Keratinocyte (primary cell): ENCODE measurements around the gene HERC5. TPM values are rescaled to one million over a fixed set of nuclear protein-coding genes. Genes with fewer than 3 reads are reported as not detected.

Experiments used
- DNase-seq: peaks from one replicate; pipeline ENCODE4 v3.0.0-alpha.2; 2011; ENCODE audit warnings: low read depth, missing footprints, low spot score
- FAIRE-seq: peaks from 2 replicates; lab custom pipeline; 2011; peaks lifted over from hg19 to GRCh38; lab: Jason Lieb, UNC
- H2AFZ ChIP-seq: 2 replicates; pipeline ENCODE4 v1.6.0; 2012; ENCODE audit warnings: low read length, control low read depth, inconsistent platforms; ENCODE audit not compliant: control insufficient read depth
- H3K27ac ChIP-seq: 2 replicates; pipeline ENCODE4 v1.5.1; 2011; ENCODE audit warnings: low read length; ENCODE audit not compliant: control insufficient read depth, insufficient read depth
- H3K27me3 ChIP-seq: 3 replicates; pipeline ENCODE4 v1.6.0; 2011; ENCODE audit warnings: low read length; ENCODE audit not compliant: control insufficient read depth, insufficient read depth; ENCODE audit errors: extremely low read depth
- H3K36me3 ChIP-seq, 2 experiments: 2 replicates in 1 of 2; 3 replicates in 1 of 2; pipeline ENCODE4 v1.5.1; 2011; ENCODE audit warnings: low read length in 2 of 2, mild to moderate bottlenecking in 1 of 2; ENCODE audit not compliant: control insufficient read depth in 2 of 2, insufficient read depth in 2 of 2; ENCODE audit errors: extremely low read depth in 1 of 2
- H3K4me1 ChIP-seq: 3 replicates; pipeline ENCODE4 v1.5.1; 2011; ENCODE audit warnings: low read length; ENCODE audit not compliant: control insufficient read depth, insufficient read depth; ENCODE audit errors: extremely low read depth
- H3K4me2 ChIP-seq: 3 replicates; pipeline ENCODE4 v1.6.0; 2011; ENCODE audit warnings: low read depth, low read length; ENCODE audit not compliant: control insufficient read depth, insufficient read depth; ENCODE audit errors: extremely low read depth
- H3K4me3 ChIP-seq, 3 experiments: fragments of 200-600 bp in 1 of 3; sonication (generic) in 1 of 3; 2 replicates in 2 of 3; 3 replicates in 1 of 3; pipeline ENCODE4 v1.5.1; 2011 to 2016; ENCODE audit warnings: low read length in 3 of 3, mild to moderate bottlenecking in 3 of 3, control low read depth in 2 of 3, inconsistent platforms in 1 of 3, low read depth in 1 of 3, mixed read lengths in 1 of 3, mixed run types in 1 of 3, moderate library complexity in 1 of 3; ENCODE audit not compliant: control insufficient read depth in 2 of 3, insufficient read depth in 2 of 3; ENCODE audit errors: extremely low read depth in 1 of 3
- H3K79me2 ChIP-seq: 2 replicates; pipeline ENCODE4 v1.6.0; 2012; ENCODE audit warnings: low read length; ENCODE audit not compliant: control insufficient read depth, insufficient read depth
- H3K9ac ChIP-seq: 3 replicates; pipeline ENCODE4 v1.6.0; 2011; ENCODE audit warnings: low read length; ENCODE audit not compliant: control insufficient read depth, insufficient read depth; ENCODE audit errors: extremely low read depth
- H3K9me1 ChIP-seq: 3 replicates; pipeline ENCODE4 v1.6.0; 2011; ENCODE audit warnings: low read length; ENCODE audit not compliant: control insufficient read depth, insufficient read depth; ENCODE audit errors: extremely low read depth
- H3K9me3 ChIP-seq: 2 replicates; pipeline ENCODE4 v1.5.1; 2012; ENCODE audit warnings: low read depth, low read length; ENCODE audit not compliant: control insufficient read depth
- H4K20me1 ChIP-seq: 3 replicates; pipeline ENCODE4 v1.6.0; 2011; ENCODE audit warnings: low read length; ENCODE audit not compliant: control insufficient read depth, insufficient read depth; ENCODE audit errors: extremely low read depth
- CTCF ChIP-seq, 3 experiments: IDR thresholded peaks in 1 of 3; conservative IDR thresholded peaks in 1 of 3; optimal IDR thresholded peaks in 1 of 3; 2 replicates in 2 of 3; 3 replicates in 1 of 3; pipeline versions ENCODE3 to v1.5.1; 2011; ENCODE audit warnings: low read length in 3 of 3, mild to moderate bottlenecking in 3 of 3, moderate library complexity in 2 of 3, control low read depth in 1 of 3, inconsistent platforms in 1 of 3; ENCODE audit not compliant: insufficient read depth in 2 of 3; ENCODE audit errors: extremely low read depth in 1 of 3
- EZH2 ChIP-seq: IDR thresholded peaks from one replicate; pipeline ENCODE4 v1.6.1; 2012; ENCODE audit warnings: inconsistent platforms, mild to moderate bottlenecking, low read length, moderate library complexity
- dilution Hi-C: fragments of 300-500 bp; cut with MboI; formaldehyde crosslinking; loops from one replicate; pipeline ENCODE4 v1.7.0; 2020; ENCODE audit warnings: low sequenced_read_pairs; ENCODE audit not compliant: extremely low pct_ligation_motif_present
- polyA plus RNA-seq, 5 experiments: library from polyadenylated mRNA; depleted of rRNA in 3 of 5; stranded (reverse) in 3 of 5; stranded (forward) in 1 of 5; unstranded in 1 of 5; fragments of >200 nt; gene quantifications; 1 replicate in 1 of 5; 2 replicates in 3 of 5; 3 replicates in 1 of 5; pipeline versions ENCODE4 v1.2.1 to v1.2.3, GENCODE V29; 2011 to 2012; ENCODE audit warnings: missing spikeins in 2 of 5, low read depth in 1 of 5, low replicate concordance in 1 of 5

The HERC5 gene
- polyA plus RNA-seq, 1 donor (not counting 4 experiments of a cell fraction or from before 2014, with no cell fraction given), result 3.4 TPM

- H3K4me1 ChIP-seq, result peaks cover 20% of the 10 kb centered on the region
- H3K9me1 ChIP-seq, result no peaks in the 10 kb centered on the region
- no peaks in the 10 kb centered on the region for H3K9me3 ChIP-seq
- no peaks in the 10 kb centered on the region for H4K20me1 ChIP-seq
- no peak overlapping the region for H3K4me3 ChIP-seq
- no peaks in the 10 kb centered on the region for H3K27me3 ChIP-seq
- no peaks in the 10 kb centered on the region for H3K36me3 ChIP-seq
- peaks cover 71% of the 10 kb centered on the region for H3K79me2 ChIP-seq
- no peak overlapping the region for H3K9ac ChIP-seq
- TF ChIP-seq CTCF (optimal IDR thresholded peaks at IDR 0.05 in 1 of 3, IDR thresholded peaks at IDR 0.05 in 1 of 3, conservative IDR thresholded peaks at IDR 0.05 in 1 of 3; ENCODE audit: extremely low read depth in 1 of 3, insufficient read depth in 2 of 3, low read length in 3 of 3), result no peak
- H3K4me2 ChIP-seq, result no peak overlapping the region
- no peak overlapping the region for H2AFZ ChIP-seq
- no peak for FAIRE-seq
- dilution Hi-C loops, result no loop called here
- H3K27ac ChIP-seq, result no peak overlapping the region
- DNase-seq, result no peak
Observed at GRCh38 chr4:88527787-88528186, 70.9 kb downstream of the HERC5 start.

GRCh38 chr4:88528861-88529260 is 71.9 kb downstream of the HERC5 start:
- Histone ChIP-seq H3K36me3 (no peaks in the 10 kb centered on the region), H3K27ac (no peak overlapping the region), H2AFZ (no peak overlapping the region), H3K4me1 (peaks cover 30% of the 10 kb centered on the region), H3K27me3 (no peaks in the 10 kb centered on the region), H3K9me1 (no peaks in the 10 kb centered on the region), H3K79me2 (peaks cover 64% of the 10 kb centered on the region), H3K9me3 (no peaks in the 10 kb centered on the region), H3K4me2 (no peak overlapping the region), H4K20me1 (no peaks in the 10 kb centered on the region), H3K4me3 (no peak overlapping the region), H3K9ac (no peak overlapping the region)
- TF ChIP-seq EZH2 (no peak), CTCF (optimal IDR thresholded peaks at IDR 0.05 in 1 of 3, IDR thresholded peaks at IDR 0.05 in 1 of 3, conservative IDR thresholded peaks at IDR 0.05 in 1 of 3; ENCODE audit: extremely low read depth in 1 of 3, insufficient read depth in 2 of 3, low read length in 3 of 3) (no peak)
- FAIRE-seq (no peak), DNase-seq (no peak)
- dilution Hi-C loops, result no loop called here
